OCI-LY1 (cell line): ENCODE measurements around the gene MED25.

Experiments used
- H2AFZ ChIP-seq: fragments of 200-600 bp; sonication (generic), shearing (Covaris generic); 2 replicates; pipeline ENCODE4 v1.6.0; 2014; ENCODE audit warnings: antibody characterized with exemption, mild to moderate bottlenecking, low read length
- H3F3A ChIP-seq: fragments of 200-600 bp; sonication (generic), shearing (Covaris generic); 2 replicates; pipeline ENCODE4 v1.6.0; 2014; ENCODE audit warnings: mild to moderate bottlenecking, antibody characterized with exemption, low read length, moderate library complexity; ENCODE audit not compliant: insufficient read depth
- H3K27ac ChIP-seq: fragments of 200-600 bp; sonication (generic); 2 replicates; pipeline ENCODE4 v1.5.1; 2014; ENCODE audit warnings: low read length, mixed run types, mild to moderate bottlenecking, low read depth; ENCODE audit not compliant: poor library complexity, severe bottlenecking
- H3K27me3 ChIP-seq: fragments of 200-600 bp; sonication (generic); 2 replicates; pipeline ENCODE4 v1.6.0; 2014; ENCODE audit warnings: antibody characterized with exemption, mild to moderate bottlenecking, low read length, moderate library complexity; ENCODE audit not compliant: insufficient read depth
- H3K36me3 ChIP-seq: fragments of 200-600 bp; sonication (generic); 2 replicates; pipeline ENCODE4 v1.6.1; 2014; ENCODE audit warnings: mild to moderate bottlenecking, antibody characterized with exemption, low read length, moderate library complexity, mixed read lengths; ENCODE audit not compliant: insufficient read depth
- H3K4me1 ChIP-seq: fragments of 200-600 bp; sonication (generic); 2 replicates; pipeline ENCODE4 v1.5.1; 2014; ENCODE audit warnings: mild to moderate bottlenecking, low read length, moderate library complexity; ENCODE audit not compliant: insufficient read depth, severe bottlenecking
- H3K4me2 ChIP-seq: fragments of 200-600 bp; sonication (generic), shearing (Covaris generic); 2 replicates; pipeline ENCODE4 v1.6.1; 2014; ENCODE audit warnings: low read length
- H3K4me3 ChIP-seq: fragments of 200-600 bp; sonication (generic); 2 replicates; pipeline ENCODE4 v1.5.1; 2014; ENCODE audit warnings: low read length, low read depth, mild to moderate bottlenecking, mixed read lengths; ENCODE audit not compliant: poor library complexity, severe bottlenecking
- H3K79me2 ChIP-seq: fragments of 200-600 bp; shearing (Covaris generic); 2 replicates; pipeline ENCODE4 v1.6.1; 2016; ENCODE audit warnings: mixed run types, low read length, mixed read lengths; ENCODE audit not compliant: insufficient read depth
- H3K9ac ChIP-seq: fragments of 200-600 bp; sonication (generic), shearing (Covaris generic); 2 replicates; pipeline ENCODE4 v1.6.1; 2014; ENCODE audit warnings: mild to moderate bottlenecking, low read length, mixed read lengths
- H3K9me2 ChIP-seq: fragments of 200-600 bp; sonication (generic), shearing (Covaris generic); 2 replicates; pipeline ENCODE4 v1.6.1; 2014; ENCODE audit warnings: low read depth, mild to moderate bottlenecking, low read length, mixed read lengths
- H3K9me3 ChIP-seq: fragments of 200-600 bp; shearing (Covaris generic); 2 replicates; pipeline ENCODE4 v1.6.1; 2014; ENCODE audit warnings: low read length, mixed read lengths
- H4K20me1 ChIP-seq: fragments of 200-600 bp; sonication (generic), shearing (Covaris generic); 2 replicates; pipeline ENCODE4 v1.6.0; 2016; ENCODE audit warnings: mild to moderate bottlenecking, low read length; ENCODE audit not compliant: insufficient read depth
- EZH2 ChIP-seq: fragments of 200-600 bp; sonication (generic), shearing (Covaris generic); IDR thresholded peaks from 2 replicates; pipeline ENCODE4 v1.8.0; 2017; ENCODE audit warnings: borderline replicate concordance, mixed run types, mild to moderate bottlenecking, antibody characterized with exemption, low read length, moderate library complexity, mixed read lengths
- TF ChIP-seq, protein P1 (sequence below): fragments of 200-600 bp; sonication (generic), shearing (Covaris generic); IDR thresholded peaks from 2 replicates; pipeline ENCODE4 v1.5.1; 2017; ENCODE audit warnings: mild to moderate bottlenecking, antibody characterized with exemption, low read length, moderate library complexity, mixed read lengths

Gene MED25

DNA sequence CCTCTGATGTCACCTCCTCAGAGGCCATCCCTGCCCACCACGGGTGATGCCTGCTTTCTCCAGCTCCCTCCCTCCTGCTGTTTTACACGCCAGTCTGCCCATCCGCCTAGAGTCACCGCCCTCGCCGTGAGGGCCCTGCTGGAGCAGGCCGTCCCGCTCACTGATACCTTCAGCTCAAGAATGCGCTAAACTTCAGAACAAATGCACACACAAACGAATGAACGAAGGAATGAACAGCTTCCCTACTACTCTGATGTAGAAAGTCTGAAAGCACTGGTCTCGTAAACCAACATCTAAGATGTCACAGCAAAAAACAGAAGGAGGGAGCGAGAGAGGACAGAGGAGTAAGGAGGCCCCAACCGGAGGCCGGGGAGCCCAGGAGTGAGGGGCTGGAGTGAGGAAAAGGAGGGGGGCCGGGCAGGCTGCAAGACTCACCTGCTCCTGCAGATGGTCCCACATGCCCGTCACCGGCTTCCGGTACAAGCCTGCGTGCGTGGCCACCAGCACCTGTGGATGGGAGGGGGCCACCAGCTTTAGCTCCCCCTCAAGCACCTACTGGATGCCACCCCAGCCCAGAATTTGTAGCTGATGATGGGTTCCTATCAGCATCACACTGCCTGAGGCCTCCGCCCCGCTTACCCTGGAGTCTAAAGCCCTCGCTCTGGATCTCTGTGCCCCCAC is 45.3 kb downstream of the MED25 start:
- Histone ChIP-seq H3K36me3 (peaks cover 60% of the 10 kb centered on the region), H3K4me1 (peaks cover 39% of the 10 kb centered on the region), H3K9me3 (no peaks in the 10 kb centered on the region), H3F3A (no peaks in the 10 kb centered on the region), H3K27me3 (no peaks in the 10 kb centered on the region), H3K4me2 (no peak overlapping the region), H2AFZ (no peak overlapping the region), H4K20me1 (no peaks in the 10 kb centered on the region), H3K79me2 (peaks cover 8% of the 10 kb centered on the region; the same call in 1 of the 2 replicates), H3K4me3 (no peak overlapping the region), H3K9ac (no peak overlapping the region), H3K27ac (peak overlapping the region; percentile 26), H3K9me2 (no peaks in the 10 kb centered on the region)
- TF ChIP-seq EZH2: no peak
- TF ChIP-seq, protein P1, sequence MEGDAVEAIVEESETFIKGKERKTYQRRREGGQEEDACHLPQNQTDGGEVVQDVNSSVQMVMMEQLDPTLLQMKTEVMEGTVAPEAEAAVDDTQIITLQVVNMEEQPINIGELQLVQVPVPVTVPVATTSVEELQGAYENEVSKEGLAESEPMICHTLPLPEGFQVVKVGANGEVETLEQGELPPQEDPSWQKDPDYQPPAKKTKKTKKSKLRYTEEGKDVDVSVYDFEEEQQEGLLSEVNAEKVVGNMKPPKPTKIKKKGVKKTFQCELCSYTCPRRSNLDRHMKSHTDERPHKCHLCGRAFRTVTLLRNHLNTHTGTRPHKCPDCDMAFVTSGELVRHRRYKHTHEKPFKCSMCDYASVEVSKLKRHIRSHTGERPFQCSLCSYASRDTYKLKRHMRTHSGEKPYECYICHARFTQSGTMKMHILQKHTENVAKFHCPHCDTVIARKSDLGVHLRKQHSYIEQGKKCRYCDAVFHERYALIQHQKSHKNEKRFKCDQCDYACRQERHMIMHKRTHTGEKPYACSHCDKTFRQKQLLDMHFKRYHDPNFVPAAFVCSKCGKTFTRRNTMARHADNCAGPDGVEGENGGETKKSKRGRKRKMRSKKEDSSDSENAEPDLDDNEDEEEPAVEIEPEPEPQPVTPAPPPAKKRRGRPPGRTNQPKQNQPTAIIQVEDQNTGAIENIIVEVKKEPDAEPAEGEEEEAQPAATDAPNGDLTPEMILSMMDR: no peak; the same call in 1 of the 2 replicates

DNA sequence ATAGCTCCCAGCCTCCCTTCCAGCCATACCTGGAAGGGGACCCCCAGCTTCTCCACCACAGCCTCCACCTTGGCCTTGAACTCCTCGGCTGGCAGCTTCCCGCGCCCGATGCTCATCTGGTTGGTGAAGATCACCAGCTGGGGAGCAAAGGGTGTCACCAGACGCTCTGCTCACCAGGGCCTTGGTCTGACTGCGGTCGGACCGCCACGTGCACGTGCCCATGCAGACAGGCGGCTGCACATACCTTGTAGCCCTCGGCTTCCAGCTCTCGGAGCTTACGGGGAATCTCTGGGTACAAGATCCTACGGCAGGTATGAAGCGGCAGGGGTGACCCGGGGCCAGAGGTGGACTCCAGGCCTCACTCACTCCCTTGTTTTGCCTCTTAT is 45.8 kb downstream of the MED25 start:
- no peak overlapping the region for H2AFZ ChIP-seq
- H4K20me1 ChIP-seq: no peaks in the 10 kb centered on the region

DNA sequence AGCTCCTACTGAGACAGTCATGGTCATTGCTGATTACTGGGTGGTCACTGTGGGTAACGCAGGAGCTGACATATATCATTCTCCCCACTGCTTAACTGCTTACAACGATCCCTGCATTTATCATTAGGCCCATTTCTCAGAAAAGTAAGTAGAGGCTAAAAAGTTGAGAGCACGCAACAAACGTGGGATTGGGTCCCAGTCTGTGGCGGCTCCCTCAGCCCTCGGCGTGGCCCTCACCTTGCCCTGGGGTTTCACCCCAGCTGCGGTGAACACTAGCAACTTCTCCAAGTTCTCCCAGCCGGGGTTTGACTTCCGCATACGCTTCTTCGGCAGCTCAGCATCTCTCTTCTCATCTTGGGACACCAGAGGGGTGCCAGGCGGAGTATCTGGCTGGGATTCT is 46.8 kb downstream of the MED25 start:
- Histone ChIP-seq H3F3A (no peaks in the 10 kb centered on the region), H2AFZ (no peak overlapping the region), H4K20me1 (no peaks in the 10 kb centered on the region), H3K27me3 (no peaks in the 10 kb centered on the region), H3K9ac (no peak overlapping the region), H3K4me1 (peaks cover 50% of the 10 kb centered on the region), H3K4me2 (0 out of 2 replicates have a peak overlapping the region, but pooled peaks have one; percentile 17), H3K79me2 (peaks cover 8% of the 10 kb centered on the region; the same call in 1 of the 2 replicates), H3K9me2 (no peaks in the 10 kb centered on the region), H3K27ac (no peak overlapping the region), H3K9me3 (no peaks in the 10 kb centered on the region), H3K4me3 (no peak overlapping the region), H3K36me3 (peaks cover 47% of the 10 kb centered on the region)
- TF ChIP-seq, protein P1: no peak
- TF ChIP-seq EZH2: no peak

More for the DNA sequence above, 45.8 kb downstream of the MED25 start:
- no peak overlapping the region for H3K4me3 ChIP-seq
- TF ChIP-seq, protein P1: no peak
- TF ChIP-seq EZH2: no peak
- H3K79me2 ChIP-seq: peaks cover 8% of the 10 kb centered on the region; the same call in 1 of the 2 replicates
- no peaks in the 10 kb centered on the region for H3K9me3 ChIP-seq
- peak overlapping the region; percentile 26 for H3K27ac ChIP-seq
- no peaks in the 10 kb centered on the region for H3K9me2 ChIP-seq
- H3K4me1 ChIP-seq: peaks cover 40% of the 10 kb centered on the region
- H3K27me3 ChIP-seq: no peaks in the 10 kb centered on the region
- peaks cover 55% of the 10 kb centered on the region for H3K36me3 ChIP-seq
- no peak overlapping the region for H3K4me2 ChIP-seq
- no peaks in the 10 kb centered on the region for H3F3A ChIP-seq
- H3K9ac ChIP-seq: no peak overlapping the region
